GM12878 (cell line): ENCODE data around the gene RAB3A. TPM values are rescaled to one million over a fixed set of nuclear protein-coding genes. Genes with fewer than 3 reads are reported as not detected.
A peak's percentile ranks its signal among the peaks of the same experiment; 100 is the strongest.

Experiments
- ATAC-seq: fragments of 200-7000 bp; cut with Tn5 transposase; 3 replicates; pipeline ENCODE4 v1.9.1; 2020; ENCODE audit warnings: mild to moderate bottlenecking, moderate library complexity
- BruUV-seq: library from RNA; stranded (reverse); fragments of 400-500 nt; replicated peaks from 2 replicates; lab custom pipeline; 2021; lab: Mats Ljungman, UMichigan
- CTCF ChIA-PET: fragments of 300-600 bp; sonication (Branson Sonifier 250); formaldehyde crosslinking; extraction: SDS; loops from one replicate; lab custom pipeline; 2021; ENCODE audit warnings: inconsistent platforms; lab: Yijun Ruan, JAX
- POLR2A ChIA-PET: fragments of 350-600 bp; formaldehyde crosslinking; extraction: SDS; loops from one replicate; lab custom pipeline; 2021; ENCODE audit warnings: inconsistent platforms; lab: Charles Lee
- RAD21 ChIA-PET: fragments of 300-600 bp; sonication (Branson Sonifier 250); formaldehyde crosslinking; loops from one replicate; lab custom pipeline; 2023; ENCODE audit warnings: antibody characterized with exemption; ENCODE audit not compliant: unreplicated experiment; lab: Charles Lee
- SMC1A ChIA-PET: fragments of 300-600 bp; sonication (Branson Sonifier 250); formaldehyde crosslinking; loops from one replicate; lab custom pipeline; 2023; ENCODE audit not compliant: unreplicated experiment, uncharacterized antibody; lab: Charles Lee
- DNase-seq: peaks from one replicate; pipeline ENCODE4 v3.0.0-alpha.2; 2011; ENCODE audit warnings: low read depth, low spot score
- FAIRE-seq: peaks from 3 replicates; lab custom pipeline; 2011; peaks lifted over from hg19 to GRCh38; lab: Jason Lieb, UNC
- H2AFZ ChIP-seq: 2 replicates; pipeline ENCODE4 v1.6.0; 2011; ENCODE audit warnings: low read depth, low read length, control low read depth; ENCODE audit not compliant: control insufficient read depth
- H3K27ac ChIP-seq: 2 replicates; pipeline ENCODE4 v1.5.1; 2011; ENCODE audit warnings: control low read depth; ENCODE audit not compliant: control insufficient read depth, insufficient read depth
- H3K27me3 ChIP-seq, 2 experiments: replicated peaks in 1 of 2; 2 replicates each; pipeline versions ENCODE4 v1.6.0 to v1.6.1; 2011; ENCODE audit warnings: low read length in 1 of 2; ENCODE audit not compliant: control insufficient read depth in 2 of 2, insufficient read depth in 2 of 2
- H3K36me3 ChIP-seq, 2 experiments: 2 replicates each; pipeline ENCODE4 v1.5.1; 2011; ENCODE audit warnings: low read length in 1 of 2; ENCODE audit not compliant: control insufficient read depth in 2 of 2, insufficient read depth in 2 of 2
- H3K4me1 ChIP-seq: 2 replicates; pipeline ENCODE4 v1.6.1; 2011; ENCODE audit warnings: mild to moderate bottlenecking, low read length, moderate library complexity, mixed read lengths; ENCODE audit not compliant: control insufficient read depth, insufficient read depth
- H3K4me2 ChIP-seq: 2 replicates; pipeline ENCODE4 v1.6.0; 2011; ENCODE audit warnings: control low read depth; ENCODE audit not compliant: control insufficient read depth, insufficient read depth
- H3K4me3 ChIP-seq: fragments of 200-600 bp; sonication (generic); 2 replicates; pipeline ENCODE4 v1.5.1; 2016
- H3K79me2 ChIP-seq: 2 replicates; pipeline ENCODE4 v1.6.0; 2011; ENCODE audit warnings: low read length; ENCODE audit not compliant: control insufficient read depth, insufficient read depth
- H3K9ac ChIP-seq: 2 replicates; pipeline ENCODE4 v1.8.0; 2011; ENCODE audit warnings: low read length, control low read depth, mixed read lengths; ENCODE audit not compliant: control insufficient read depth, insufficient read depth
- H3K9me3 ChIP-seq: replicated peaks from 3 replicates; pipeline ENCODE4 v1.5.1; 2011; ENCODE audit warnings: mild to moderate bottlenecking, low read length; ENCODE audit not compliant: control insufficient read depth, insufficient read depth
- H4K20me1 ChIP-seq: 2 replicates; pipeline ENCODE4 v1.6.0; 2011; ENCODE audit not compliant: control insufficient read depth, insufficient read depth
- BMI1 ChIP-seq: fragments of 450-650 bp; IDR thresholded peaks from 2 replicates; pipeline ENCODE4 v1.6.1; 2016; ENCODE audit warnings: mild to moderate bottlenecking, moderate library complexity, borderline replicate concordance
- NKRF ChIP-seq: fragments of 450-650 bp; conservative IDR thresholded peaks from 2 replicates; pipeline ENCODE4 v1.6.1; 2017; ENCODE audit warnings: mild to moderate bottlenecking, moderate library complexity
- NR2C1 ChIP-seq: fragments of 450-650 bp; IDR thresholded peaks from 2 replicates; pipeline ENCODE4 v1.6.1; 2017; ENCODE audit warnings: antibody characterized with exemption, mild to moderate bottlenecking, moderate library complexity
- NR2C2 ChIP-seq: IDR thresholded peaks from 2 replicates; pipeline ENCODE4 v1.6.1; 2011; ENCODE audit warnings: borderline replicate concordance, low read depth; ENCODE audit not compliant: control insufficient read depth, insufficient read length
- NR2F1 ChIP-seq: fragments of 450-650 bp; conservative IDR thresholded peaks from 2 replicates; pipeline ENCODE4 v1.6.1; 2017; ENCODE audit warnings: mild to moderate bottlenecking
- SMC3 ChIP-seq: IDR thresholded peaks from 2 replicates; pipeline ENCODE4 v1.6.1; 2011; ENCODE audit warnings: low read length, improper control_type of control experiment, borderline replicate concordance
- SP1 ChIP-seq: IDR thresholded peaks from one replicate; pipeline ENCODE4 v1.6.1; 2011; ENCODE audit warnings: low read depth, low read length
- WGBS: methylation state at CpG from one replicate; pipeline ENCODE4 v1.1.6; 2016; ENCODE audit warnings: low lambda C conversion rate; ENCODE audit not compliant: insufficient replicate concordance, insufficient coverage; ENCODE audit errors: missing lambda C conversion rate; 5-methylcytosine and 5-hydroxymethylcytosine counted together
- in situ Hi-C: fragments of 300-500 bp; cut with MboI; formaldehyde crosslinking; loops from 9 replicates; pipeline ENCODE4 v1.14.3; 2018; ENCODE audit warnings: mixed read lengths
- intact Hi-C: fragments of 100-400 bp; cut with micrococcal nuclease; formaldehyde crosslinking; loops from one replicate; pipeline ENCODE4 v1.14.2; 2022; ENCODE audit not compliant: unreplicated experiment
- polyA plus RNA-seq, 11 experiments: library from polyadenylated mRNA; depleted of rRNA in 4 of 11; unstranded in 6 of 11; stranded (reverse) in 5 of 11; fragments of >200 nt; fragmentation: Nextera tagmentation in 4 of 11; fragmentation: Illumina TruSeq in 1 of 11; extraction: Ambion mirVana in 4 of 11; extraction: Trizol in 1 of 11; gene quantifications; 1 replicate in 1 of 11; 2 replicates in 10 of 11; pipeline versions ENCODE4 v1.2.1 to v1.2.3, GENCODE V29; 2011 to 2016; ENCODE audit warnings: inconsistent platforms in 2 of 11, missing spikeins in 2 of 11, low read depth in 1 of 11
- total RNA-seq, 4 experiments: library from RNA; depleted of rRNA in 3 of 4; stranded (reverse); fragments of >200 nt in 3 of 4; fragmentation: Illumina TruSeq in 1 of 4; extraction: Trizol in 1 of 4; gene quantifications; 2 replicates each; pipeline versions ENCODE4 v1.2.1 to v1.2.3, GENCODE V29; 2013 to 2021
- TF ChIP-seq, protein P1 (sequence below): fragments of 450-650 bp; formaldehyde crosslinking; IDR thresholded peaks from 2 replicates; pipeline ENCODE4 v1.5.0; 2022; ENCODE audit warnings: mild to moderate bottlenecking, missing genetic modification characterization
- TF ChIP-seq, protein P2 (sequence below): fragments of 450-650 bp; IDR thresholded peaks from 2 replicates; pipeline ENCODE4 v1.6.1; 2016; ENCODE audit warnings: mild to moderate bottlenecking, moderate library complexity, borderline replicate concordance

RAB3A gene
- total and polyA plus RNA-seq, 10 of the 15 experiments (the other 5 are each of a cell fraction or from before 2014, with no cell fraction given): 0.07 to 3.5 (median 1.2) TPM; not detected in 1

DNA sequence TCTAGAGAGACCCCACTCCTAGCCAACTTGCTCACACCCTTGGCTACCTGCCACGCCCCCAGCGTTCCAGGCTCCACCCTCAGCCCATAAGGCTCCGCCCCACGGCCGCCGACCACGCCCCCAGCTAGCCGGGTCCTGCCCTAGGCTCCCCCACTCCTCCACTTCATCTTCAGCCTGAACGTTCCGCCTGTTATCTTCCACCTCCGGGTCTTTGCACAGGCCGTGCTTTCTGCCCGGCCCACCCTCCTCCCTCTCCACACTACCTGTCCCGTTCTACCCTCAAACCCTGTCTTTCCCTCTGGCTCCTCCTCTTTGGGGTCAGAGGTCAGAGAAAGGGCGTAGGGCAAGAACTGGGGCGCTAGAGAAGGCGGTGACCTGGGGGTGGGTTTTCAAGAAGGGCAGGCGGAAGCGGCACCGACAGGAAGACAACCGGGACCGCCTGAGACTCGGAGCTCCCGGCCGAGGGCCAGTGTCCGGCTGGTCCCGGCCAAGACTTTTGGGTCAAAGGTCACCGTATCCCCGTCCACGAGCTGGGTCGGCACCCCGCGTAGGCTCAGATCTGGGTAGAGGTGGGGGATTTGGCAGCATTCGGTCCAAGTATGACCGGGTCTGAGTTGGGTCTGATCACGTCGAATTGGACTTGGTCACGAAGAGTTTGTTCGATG, 20.1 kb upstream of the RAB3A start:
- ChIA-PET CTCF (interaction anchor here (0.5 to 2.9 kb wide), 21 partner anchors 11 to 418 kb away, joined by 3 to 21 read pairs (median 4); partner anchors contain the start of genes GDF15 and JUND), SMC1A (interaction anchor here (0.6 to 1.9 kb wide), 13 partner anchors 14 to 339 kb away, joined by 3 to 10 read pairs (median 5); partner anchors contain the start of gene RAB3A), RAD21 (interaction anchor here (0.6 to 1.6 kb wide), 19 partner anchors 10 to 185 kb away, joined by 3 to 17 read pairs (median 5); partner anchors contain the start of genes JUND, LSM4 and RAB3A), POLR2A (interaction anchor here (0.6 to 2.4 kb wide), 19 partner anchors 9 to 120 kb away, joined by 3 to 9 read pairs (median 3); partner anchors contain the start of genes JUND and PIK3R2)
- H3K4me1 ChIP-seq: peaks cover 19% of the 10 kb centered on the region
- peak overlapping the region; percentile 97 for H3K4me2 ChIP-seq
- WGBS: 10% methylated on average over 39 of the region's 39 CpGs
- peak overlapping the region; percentile 94 for H2AFZ ChIP-seq
- in situ Hi-C loops: no loop called here
- no peaks in the 10 kb centered on the region for H4K20me1 ChIP-seq
- DNase-seq: no peak
- peak; percentile 61 for ATAC-seq
- intact Hi-C loops: no loop called here
- H3K27me3 ChIP-seq: peaks cover 0 to 7% of the 10 kb centered on the region in 2 experiments; a peak in 2 of 4 replicates
- no peaks in the 10 kb centered on the region; the same call in 2 of the 3 replicates for H3K9me3 ChIP-seq
- no peak overlapping the region for H3K27ac ChIP-seq
- BruUV-seq: no TSS peak
- H3K79me2 ChIP-seq: no peaks in the 10 kb centered on the region
- peak overlapping the region; percentile 46 for H3K9ac ChIP-seq
- no peaks in the 10 kb centered on the region for H3K36me3 ChIP-seq
- peak overlapping the region; percentile 53; the same call in 1 of the 2 replicates for H3K4me3 ChIP-seq
- FAIRE-seq: no peak
- TF ChIP-seq SP1 (peak; percentile 19), NR2F1 (peak; percentile 99), SMC3 (no peak), NKRF (no peak), NR2C1 (peak; percentile 93), NR2C2 (peak; percentile 72), BMI1 (no peak)
- TF ChIP-seq, protein P1, sequence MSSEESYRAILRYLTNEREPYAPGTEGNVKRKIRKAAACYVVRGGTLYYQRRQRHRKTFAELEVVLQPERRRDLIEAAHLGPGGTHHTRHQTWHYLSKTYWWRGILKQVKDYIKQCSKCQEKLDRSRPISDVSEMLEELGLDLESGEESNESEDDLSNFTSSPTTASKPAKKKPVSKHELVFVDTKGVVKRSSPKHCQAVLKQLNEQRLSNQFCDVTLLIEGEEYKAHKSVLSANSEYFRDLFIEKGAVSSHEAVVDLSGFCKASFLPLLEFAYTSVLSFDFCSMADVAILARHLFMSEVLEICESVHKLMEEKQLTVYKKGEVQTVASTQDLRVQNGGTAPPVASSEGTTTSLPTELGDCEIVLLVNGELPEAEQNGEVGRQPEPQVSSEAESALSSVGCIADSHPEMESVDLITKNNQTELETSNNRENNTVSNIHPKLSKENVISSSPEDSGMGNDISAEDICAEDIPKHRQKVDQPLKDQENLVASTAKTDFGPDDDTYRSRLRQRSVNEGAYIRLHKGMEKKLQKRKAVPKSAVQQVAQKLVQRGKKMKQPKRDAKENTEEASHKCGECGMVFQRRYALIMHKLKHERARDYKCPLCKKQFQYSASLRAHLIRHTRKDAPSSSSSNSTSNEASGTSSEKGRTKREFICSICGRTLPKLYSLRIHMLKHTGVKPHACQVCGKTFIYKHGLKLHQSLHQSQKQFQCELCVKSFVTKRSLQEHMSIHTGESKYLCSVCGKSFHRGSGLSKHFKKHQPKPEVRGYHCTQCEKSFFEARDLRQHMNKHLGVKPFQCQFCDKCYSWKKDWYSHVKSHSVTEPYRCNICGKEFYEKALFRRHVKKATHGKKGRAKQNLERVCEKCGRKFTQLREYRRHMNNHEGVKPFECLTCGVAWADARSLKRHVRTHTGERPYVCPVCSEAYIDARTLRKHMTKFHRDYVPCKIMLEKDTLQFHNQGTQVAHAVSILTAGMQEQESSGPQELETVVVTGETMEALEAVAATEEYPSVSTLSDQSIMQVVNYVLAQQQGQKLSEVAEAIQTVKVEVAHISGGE (CRISPR knock-in tag): peak; percentile 67
- TF ChIP-seq, protein P2, sequence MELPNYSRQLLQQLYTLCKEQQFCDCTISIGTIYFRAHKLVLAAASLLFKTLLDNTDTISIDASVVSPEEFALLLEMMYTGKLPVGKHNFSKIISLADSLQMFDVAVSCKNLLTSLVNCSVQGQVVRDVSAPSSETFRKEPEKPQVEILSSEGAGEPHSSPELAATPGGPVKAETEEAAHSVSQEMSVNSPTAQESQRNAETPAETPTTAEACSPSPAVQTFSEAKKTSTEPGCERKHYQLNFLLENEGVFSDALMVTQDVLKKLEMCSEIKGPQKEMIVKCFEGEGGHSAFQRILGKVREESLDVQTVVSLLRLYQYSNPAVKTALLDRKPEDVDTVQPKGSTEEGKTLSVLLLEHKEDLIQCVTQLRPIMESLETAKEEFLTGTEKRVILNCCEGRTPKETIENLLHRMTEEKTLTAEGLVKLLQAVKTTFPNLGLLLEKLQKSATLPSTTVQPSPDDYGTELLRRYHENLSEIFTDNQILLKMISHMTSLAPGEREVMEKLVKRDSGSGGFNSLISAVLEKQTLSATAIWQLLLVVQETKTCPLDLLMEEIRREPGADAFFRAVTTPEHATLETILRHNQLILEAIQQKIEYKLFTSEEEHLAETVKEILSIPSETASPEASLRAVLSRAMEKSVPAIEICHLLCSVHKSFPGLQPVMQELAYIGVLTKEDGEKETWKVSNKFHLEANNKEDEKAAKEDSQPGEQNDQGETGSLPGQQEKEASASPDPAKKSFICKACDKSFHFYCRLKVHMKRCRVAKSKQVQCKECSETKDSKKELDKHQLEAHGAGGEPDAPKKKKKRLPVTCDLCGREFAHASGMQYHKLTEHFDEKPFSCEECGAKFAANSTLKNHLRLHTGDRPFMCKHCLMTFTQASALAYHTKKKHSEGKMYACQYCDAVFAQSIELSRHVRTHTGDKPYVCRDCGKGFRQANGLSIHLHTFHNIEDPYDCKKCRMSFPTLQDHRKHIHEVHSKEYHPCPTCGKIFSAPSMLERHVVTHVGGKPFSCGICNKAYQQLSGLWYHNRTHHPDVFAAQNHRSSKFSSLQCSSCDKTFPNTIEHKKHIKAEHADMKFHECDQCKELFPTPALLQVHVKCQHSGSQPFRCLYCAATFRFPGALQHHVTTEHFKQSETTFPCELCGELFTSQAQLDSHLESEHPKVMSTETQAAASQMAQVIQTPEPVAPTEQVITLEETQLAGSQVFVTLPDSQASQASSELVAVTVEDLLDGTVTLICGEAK: peak; percentile 47; the same call in 1 of the 2 replicates
